Caco-2 (cell line): Measurements from ENCODE around the gene ATG7. TPM values are rescaled to one million over a fixed set of nuclear protein-coding genes. Genes with fewer than 3 reads are reported as not detected.

Experiments used
- BruUV-seq: library from RNA; stranded (reverse); fragments of 400-500 nt; replicated peaks from 2 replicates; lab custom pipeline; 2021; lab: Mats Ljungman, UMichigan
- CTCF ChIA-PET: fragments of 300-600 bp; sonication (Branson Sonifier 250); formaldehyde crosslinking; loops from one replicate; lab custom pipeline; 2022; ENCODE audit warnings: antibody characterized with exemption; lab: Charles Lee
- POLR2A ChIA-PET: fragments of 300-600 bp; sonication (Branson Sonifier 250); formaldehyde crosslinking; loops from one replicate; lab custom pipeline; 2022; ENCODE audit warnings: antibody characterized with exemption; lab: Charles Lee
- DNase-seq, 2 experiments: peaks; one replicate each; pipeline versions ENCODE4 v3.0.0 to v3.0.0-alpha.2; 2020 to 2022
- H3K27me3 ChIP-seq: replicated peaks from 2 replicates; pipeline ENCODE4 v1.6.0; 2011; ENCODE audit warnings: low read length; ENCODE audit not compliant: control insufficient read depth, insufficient read depth
- H3K36me3 ChIP-seq: 2 replicates; pipeline ENCODE4 v1.5.1; 2011; ENCODE audit warnings: low read length; ENCODE audit not compliant: control insufficient read depth, insufficient read depth
- H3K4me1 ChIP-seq: fragments of 250-450 bp; sonication (Bioruptor Pico); 2 replicates; pipeline ENCODE4 v1.5.1; 2020; ENCODE audit warnings: mild to moderate bottlenecking
- H3K4me3 ChIP-seq: 2 replicates; pipeline ENCODE4 v1.5.1; 2011; ENCODE audit warnings: low read depth, mild to moderate bottlenecking, control low read depth, low read length
- H3K9me3 ChIP-seq: fragments of 250-450 bp; sonication (Bioruptor Pico); 2 replicates; pipeline ENCODE4 v1.5.1; 2020; ENCODE audit warnings: mild to moderate bottlenecking, moderate library complexity
- H3K27ac Mint-ChIP-seq: one replicate; pipeline ENCODE4 v1.8.0; 2022; ENCODE audit warnings: mixed read lengths; ENCODE audit not compliant: unreplicated experiment
- H3K27me3 Mint-ChIP-seq: one replicate; pipeline ENCODE4 v1.8.0; 2022; ENCODE audit warnings: mixed read lengths; ENCODE audit not compliant: insufficient read depth, unreplicated experiment
- H3K36me3 Mint-ChIP-seq: one replicate; pipeline ENCODE4 v1.8.0; 2022; ENCODE audit warnings: mild to moderate bottlenecking, mixed read lengths; ENCODE audit not compliant: insufficient read depth, unreplicated experiment
- H3K4me1 Mint-ChIP-seq: one replicate; pipeline ENCODE4 v1.8.0; 2022; ENCODE audit warnings: low read depth, mixed read lengths; ENCODE audit not compliant: unreplicated experiment
- H3K4me3 Mint-ChIP-seq: one replicate; pipeline ENCODE4 v1.8.0; 2022; ENCODE audit warnings: mild to moderate bottlenecking, moderate library complexity, mixed read lengths; ENCODE audit not compliant: unreplicated experiment
- H3K9me3 Mint-ChIP-seq: one replicate; pipeline ENCODE4 v1.8.0; 2022; ENCODE audit warnings: mixed read lengths; ENCODE audit not compliant: unreplicated experiment
- intact Hi-C: fragments of 100-400 bp; cut with micrococcal nuclease; formaldehyde crosslinking; loops from one replicate; pipeline ENCODE4 v1.10.0; 2022; ENCODE audit not compliant: unreplicated experiment
- total RNA-seq: library from RNA; stranded (reverse); gene quantifications from 2 replicates; pipeline ENCODE4 v1.2.3, GENCODE V29; 2022
- TF ChIP-seq, protein P1 (sequence below), 2 experiments: fragments of 200-600 bp in 1 of 2; IDR thresholded peaks; 1 replicate in 1 of 2; 2 replicates in 1 of 2; pipeline versions ENCODE4 v1.5.1 to v1.8.0; 2011 to 2022; ENCODE audit warnings: antibody characterized with exemption in 1 of 2, control low read depth in 1 of 2, inconsistent platforms in 1 of 2, low read depth in 1 of 2, low read length in 1 of 2, mild to moderate bottlenecking in 1 of 2, moderate library complexity in 1 of 2; ENCODE audit not compliant: insufficient read depth in 1 of 2, severe bottlenecking in 1 of 2, unreplicated experiment in 1 of 2

The ATG7 gene
- total RNA-seq, 1 experiment from 2014 or later = 24.4 TPM

DNA sequence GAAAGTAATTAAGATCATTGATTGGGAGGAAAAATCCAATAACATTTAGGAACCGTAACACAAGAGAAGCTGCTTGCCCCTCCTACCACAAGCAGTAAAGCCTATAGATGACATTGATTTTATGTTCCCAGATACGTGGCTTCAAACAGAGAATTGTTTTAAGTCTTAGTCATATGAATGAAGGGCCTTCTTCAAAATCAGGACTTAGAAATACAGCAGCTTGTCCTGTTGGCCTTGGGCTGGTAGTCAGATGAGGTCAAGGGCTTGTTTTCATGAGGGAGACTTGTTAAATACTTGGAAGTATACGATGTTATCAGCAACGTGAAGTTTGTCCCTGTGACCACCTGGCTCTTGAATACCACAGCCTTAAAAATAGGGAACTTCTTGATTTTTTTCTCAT, 257.1 kb downstream of the ATG7 start:
- POLR2A ChIA-PET = no interaction called here

GRCh38 chr3:11530153-11530721, 258.0 kb downstream of the ATG7 start:
- no peaks in the 10 kb centered on the region for H3K27me3 ChIP-seq
- Mint-ChIP-seq H3K27ac (no peak overlapping the region), H3K27me3 (no peaks in the 10 kb centered on the region), H3K4me1 (no peaks in the 10 kb centered on the region), H3K9me3 (no peaks in the 10 kb centered on the region), H3K36me3 (no peaks in the 10 kb centered on the region), H3K4me3 (no peak overlapping the region)
- intact Hi-C loops = loop anchor here (10.0 kb wide), 1 partner anchor 145 kb away; no protein-coding TSS in a partner anchor
- CTCF ChIA-PET = no interaction called here
- no peak overlapping the region for H3K4me3 ChIP-seq
- peak in 1 of 2 experiments; percentile 21 for DNase-seq
- no peaks in the 10 kb centered on the region for H3K36me3 ChIP-seq
- no peaks in the 10 kb centered on the region for H3K9me3 ChIP-seq
- TF ChIP-seq, protein P1, sequence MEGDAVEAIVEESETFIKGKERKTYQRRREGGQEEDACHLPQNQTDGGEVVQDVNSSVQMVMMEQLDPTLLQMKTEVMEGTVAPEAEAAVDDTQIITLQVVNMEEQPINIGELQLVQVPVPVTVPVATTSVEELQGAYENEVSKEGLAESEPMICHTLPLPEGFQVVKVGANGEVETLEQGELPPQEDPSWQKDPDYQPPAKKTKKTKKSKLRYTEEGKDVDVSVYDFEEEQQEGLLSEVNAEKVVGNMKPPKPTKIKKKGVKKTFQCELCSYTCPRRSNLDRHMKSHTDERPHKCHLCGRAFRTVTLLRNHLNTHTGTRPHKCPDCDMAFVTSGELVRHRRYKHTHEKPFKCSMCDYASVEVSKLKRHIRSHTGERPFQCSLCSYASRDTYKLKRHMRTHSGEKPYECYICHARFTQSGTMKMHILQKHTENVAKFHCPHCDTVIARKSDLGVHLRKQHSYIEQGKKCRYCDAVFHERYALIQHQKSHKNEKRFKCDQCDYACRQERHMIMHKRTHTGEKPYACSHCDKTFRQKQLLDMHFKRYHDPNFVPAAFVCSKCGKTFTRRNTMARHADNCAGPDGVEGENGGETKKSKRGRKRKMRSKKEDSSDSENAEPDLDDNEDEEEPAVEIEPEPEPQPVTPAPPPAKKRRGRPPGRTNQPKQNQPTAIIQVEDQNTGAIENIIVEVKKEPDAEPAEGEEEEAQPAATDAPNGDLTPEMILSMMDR (IDR thresholded peaks at IDR 0.05; ENCODE audit: insufficient read depth in 1 of 2, low read depth in 1 of 2, low read length in 1 of 2, severe bottlenecking in 1 of 2, unreplicated experiment in 1 of 2) = no peak
- H3K4me1 ChIP-seq = no peaks in the 10 kb centered on the region
- POLR2A ChIA-PET = no interaction called here
- BruUV-seq = no TSS peak

More for the DNA sequence above, 257.1 kb downstream of the ATG7 start:
- H3K27me3 ChIP-seq = no peaks in the 10 kb centered on the region
- Mint-ChIP-seq H3K9me3 (no peaks in the 10 kb centered on the region), H3K27me3 (no peaks in the 10 kb centered on the region), H3K36me3 (no peaks in the 10 kb centered on the region), H3K4me3 (no peak overlapping the region), H3K27ac (no peak overlapping the region), H3K4me1 (no peaks in the 10 kb centered on the region)
- H3K9me3 ChIP-seq = no peaks in the 10 kb centered on the region
- H3K4me3 ChIP-seq = no peak overlapping the region
- CTCF ChIA-PET = no interaction called here
- intact Hi-C loops = no loop called here
- no peaks in the 10 kb centered on the region for H3K4me1 ChIP-seq
- H3K36me3 ChIP-seq = no peaks in the 10 kb centered on the region
- no TSS peak for BruUV-seq
- no peak for DNase-seq
- TF ChIP-seq, protein P1 (IDR thresholded peaks at IDR 0.05; ENCODE audit: insufficient read depth in 1 of 2, low read depth in 1 of 2, low read length in 1 of 2, severe bottlenecking in 1 of 2, unreplicated experiment in 1 of 2) = no peak

GRCh38 chr3:11532931-11533391, 260.8 kb downstream of the ATG7 start:
- BruUV-seq = no TSS peak
- DNase-seq = no peak
- no peak overlapping the region for H3K4me3 ChIP-seq
- Mint-ChIP-seq H3K36me3 (no peaks in the 10 kb centered on the region), H3K9me3 (no peaks in the 10 kb centered on the region), H3K27me3 (no peaks in the 10 kb centered on the region), H3K4me1 (no peaks in the 10 kb centered on the region), H3K4me3 (no peak overlapping the region), H3K27ac (no peak overlapping the region)
- ChIA-PET CTCF (interaction anchor here (0.6 kb wide), 1 partner anchor 137 kb away, joined by 3 read pairs; no protein-coding TSS in a partner anchor), POLR2A (no interaction called here)
- intact Hi-C loops = loop anchor here (10.0 kb wide), 1 partner anchor 148 kb away; no protein-coding TSS in a partner anchor
- TF ChIP-seq, protein P1 (IDR thresholded peaks at IDR 0.05; ENCODE audit: insufficient read depth in 1 of 2, low read depth in 1 of 2, low read length in 1 of 2, severe bottlenecking in 1 of 2, unreplicated experiment in 1 of 2) = no peak
- H3K9me3 ChIP-seq = no peaks in the 10 kb centered on the region
- H3K4me1 ChIP-seq = no peaks in the 10 kb centered on the region
- no peaks in the 10 kb centered on the region for H3K27me3 ChIP-seq
- no peaks in the 10 kb centered on the region; the same call in 1 of the 2 replicates for H3K36me3 ChIP-seq
